ENCODE results near the gene TRDN. TPM values are rescaled to one million over a fixed set of nuclear protein-coding genes. Genes with fewer than 3 reads are reported as not detected.

Gene TRDN
- total RNA-seq, 4 donors from 2014 or later: not detected

- Histone ChIP-seq H3K27me3 (no peaks in the 10 kb centered on the region), H3K27ac (no peak overlapping the region), H3K4me1 (no peaks in the 10 kb centered on the region), H3K36me3 (no peaks in the 10 kb centered on the region), H3K9me3 (no peaks in the 10 kb centered on the region), H3K4me3 (no peak overlapping the region)
- 76 to 81% methylated on average over 4 of the region's 4 CpGs for WGBS, 2 donors
- DNase-seq: no peak
- intact Hi-C loops (cut with DNase I): no loop called here
- TF ChIP-seq POLR2A (IDR thresholded peaks at IDR 0.05) (no peak), CTCF (IDR thresholded peaks at IDR 0.05) (no peak)
Measured at GRCh38 chr6:123632641-123633040, 4.1 kb downstream of the TRDN start.

- H3K9me3 ChIP-seq: no peaks in the 10 kb centered on the region
- no peaks in the 10 kb centered on the region for H3K36me3 ChIP-seq
- TF ChIP-seq POLR2A (IDR thresholded peaks at IDR 0.05): no peak
- TF ChIP-seq CTCF (IDR thresholded peaks at IDR 0.05): no peak
- intact Hi-C loops (cut with DNase I): no loop called here
- no peak overlapping the region for H3K4me3 ChIP-seq
- H3K27ac ChIP-seq: no peak overlapping the region
- no peaks in the 10 kb centered on the region for H3K4me1 ChIP-seq
- DNase-seq: no peak
- H3K27me3 ChIP-seq: no peaks in the 10 kb centered on the region
- WGBS, 2 donors: 49% methylated on average over 3 of the region's 3 CpGs
Measured at GRCh38 chr6:123629258-123629941, 7.3 kb downstream of the TRDN start.

GRCh38 chr6:123625696-123626095, 11.1 kb downstream of the TRDN start:
- Histone ChIP-seq H3K36me3 (no peaks in the 10 kb centered on the region), H3K4me3 (no peak overlapping the region), H3K27ac (no peak overlapping the region), H3K4me1 (no peaks in the 10 kb centered on the region), H3K27me3 (no peaks in the 10 kb centered on the region), H3K9me3 (no peaks in the 10 kb centered on the region)
- intact Hi-C loops (cut with DNase I): no loop called here
- TF ChIP-seq CTCF (IDR thresholded peaks at IDR 0.05) (no peak), POLR2A (IDR thresholded peaks at IDR 0.05) (no peak)
- WGBS, 2 donors: 90 to 93% methylated on average over 1 of the region's 1 CpG
- no peak for DNase-seq

- intact Hi-C loops (cut with DNase I): no loop called here
- WGBS, 2 donors: 85 to 100% methylated on average over 1 of the region's 1 CpG
- H3K27me3 ChIP-seq: no peaks in the 10 kb centered on the region
- H3K4me3 ChIP-seq: no peak overlapping the region
- H3K4me1 ChIP-seq: no peaks in the 10 kb centered on the region
- no peaks in the 10 kb centered on the region for H3K9me3 ChIP-seq
- no peak for TF ChIP-seq POLR2A (IDR thresholded peaks at IDR 0.05)
- no peak for TF ChIP-seq CTCF (IDR thresholded peaks at IDR 0.05)
- no peaks in the 10 kb centered on the region for H3K36me3 ChIP-seq
- H3K27ac ChIP-seq: no peak overlapping the region
- no peak for DNase-seq
Measured at GRCh38 chr6:123622780-123623179, 14.0 kb downstream of the TRDN start.

GRCh38 chr6:123619156-123619555, 17.6 kb downstream of the TRDN start:
- Histone ChIP-seq H3K27ac (no peak overlapping the region), H3K36me3 (no peaks in the 10 kb centered on the region), H3K4me1 (no peaks in the 10 kb centered on the region), H3K9me3 (no peaks in the 10 kb centered on the region), H3K27me3 (no peaks in the 10 kb centered on the region), H3K4me3 (no peak overlapping the region)
- intact Hi-C loops (cut with DNase I): no loop called here
- no peak for DNase-seq
- TF ChIP-seq POLR2A (IDR thresholded peaks at IDR 0.05) (no peak), CTCF (IDR thresholded peaks at IDR 0.05) (no peak)

All from esophagus squamous epithelium (tissue), 5 donors.